ENCODE results near the gene DCAF10.
A peak's percentile ranks its signal among the peaks of the same experiment; 100 is the strongest.
"Not testable (repeated sequence)": the region's sequence is repeated elsewhere in the genome, so short reads cannot be mapped to it uniquely, and the experiment has no call there.

Gene DCAF10, protein sequence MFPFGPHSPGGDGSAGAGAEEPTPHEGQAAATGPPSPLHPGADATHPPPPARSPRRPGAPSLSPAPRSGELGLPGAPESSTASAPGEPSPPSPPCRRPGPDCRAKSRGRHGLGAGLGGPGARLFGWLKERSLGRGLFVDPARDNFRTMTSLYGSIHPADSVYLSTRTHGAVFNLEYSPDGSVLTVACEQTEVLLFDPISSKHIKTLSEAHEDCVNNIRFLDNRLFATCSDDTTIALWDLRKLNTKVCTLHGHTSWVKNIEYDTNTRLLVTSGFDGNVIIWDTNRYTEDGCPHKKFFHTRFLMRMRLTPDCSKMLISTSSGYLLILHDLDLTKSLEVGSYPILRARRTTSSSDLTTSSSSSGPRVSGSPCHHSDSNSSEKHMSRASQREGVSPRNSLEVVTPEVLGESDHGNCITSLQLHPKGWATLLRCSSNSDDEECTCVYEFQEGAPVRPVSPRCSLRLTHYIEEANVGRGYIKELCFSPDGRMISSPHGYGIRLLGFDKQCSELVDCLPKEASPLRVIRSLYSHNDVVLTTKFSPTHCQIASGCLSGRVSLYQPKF

GRCh38 chr9:37800631-37801286 is at the start of gene DCAF10:
TSS of gene DCAF10 (plus strand) at chr9:37800797. CDS start at chr9:37800867, 70 bp downstream.
- peak; percentile 84 for DNase-seq (ENCODE audit: low read depth)

- no peak for DNase-seq (ENCODE audit: low read depth)
These were observed 49.4 kb upstream of the DCAF10 start for GRCh38 chr9:37751186-37751585.

- not testable (repeated sequence) for DNase-seq (ENCODE audit: low read depth)
These were observed 48.9 kb upstream of the DCAF10 start for GRCh38 chr9:37751704-37752103.

DNA sequence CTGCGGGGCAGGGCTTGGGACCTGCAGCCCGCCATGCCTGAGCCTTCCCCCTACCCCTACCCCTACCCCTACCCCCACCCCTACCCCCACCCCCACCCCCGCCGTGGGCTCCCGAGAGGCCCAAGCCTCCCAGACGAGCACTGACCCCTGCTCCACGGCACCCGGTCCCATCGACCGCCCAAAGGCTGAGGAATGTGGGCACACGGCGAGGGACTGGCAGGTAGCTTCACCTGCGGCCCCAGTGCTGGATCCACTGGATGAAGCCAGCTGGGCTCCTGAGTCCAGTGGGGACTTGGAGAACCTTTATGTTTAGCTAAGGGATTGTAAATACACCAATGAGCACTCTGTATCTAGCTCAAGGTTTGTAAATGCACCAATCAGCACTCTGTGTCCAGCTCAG is 48.5 kb upstream of the DCAF10 start:
- DNase-seq (ENCODE audit: low read depth), result not testable (repeated sequence)

GRCh38 chr9:37752642-37753488 is 47.7 kb upstream of the DCAF10 start:
- DNase-seq (ENCODE audit: low read depth), result no peak

- DNase-seq (ENCODE audit: low read depth), result peak; percentile 63
These were observed 47.0 kb upstream of the DCAF10 start, which contains the start of gene TRMT10B for GRCh38 chr9:37753489-37754190. TSS of gene TRMT10B (plus strand) at chr9:37753805. CDS start at chr9:37761932, 8,127 bp downstream.

DNA sequence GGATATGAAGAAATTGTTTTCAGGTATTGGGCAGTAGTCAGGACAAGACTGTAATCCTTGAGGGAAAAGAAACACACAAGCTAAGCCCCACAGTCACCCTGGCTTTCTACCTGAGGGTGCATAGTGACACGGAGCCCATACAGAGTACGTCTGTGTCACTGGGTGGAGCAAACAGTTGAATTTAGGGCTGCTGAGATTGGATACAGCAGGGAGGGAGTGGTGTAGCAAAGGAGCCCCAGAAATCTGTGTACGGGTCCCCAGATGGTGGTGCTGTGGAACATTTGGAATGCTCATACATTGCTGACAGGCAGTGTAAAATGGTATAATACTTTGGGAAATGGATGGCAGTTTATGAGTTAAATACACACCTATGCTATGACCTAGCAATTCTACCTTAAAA is 41.9 kb upstream of the DCAF10 start:
- no peak for DNase-seq (ENCODE audit: low read depth)

DNA sequence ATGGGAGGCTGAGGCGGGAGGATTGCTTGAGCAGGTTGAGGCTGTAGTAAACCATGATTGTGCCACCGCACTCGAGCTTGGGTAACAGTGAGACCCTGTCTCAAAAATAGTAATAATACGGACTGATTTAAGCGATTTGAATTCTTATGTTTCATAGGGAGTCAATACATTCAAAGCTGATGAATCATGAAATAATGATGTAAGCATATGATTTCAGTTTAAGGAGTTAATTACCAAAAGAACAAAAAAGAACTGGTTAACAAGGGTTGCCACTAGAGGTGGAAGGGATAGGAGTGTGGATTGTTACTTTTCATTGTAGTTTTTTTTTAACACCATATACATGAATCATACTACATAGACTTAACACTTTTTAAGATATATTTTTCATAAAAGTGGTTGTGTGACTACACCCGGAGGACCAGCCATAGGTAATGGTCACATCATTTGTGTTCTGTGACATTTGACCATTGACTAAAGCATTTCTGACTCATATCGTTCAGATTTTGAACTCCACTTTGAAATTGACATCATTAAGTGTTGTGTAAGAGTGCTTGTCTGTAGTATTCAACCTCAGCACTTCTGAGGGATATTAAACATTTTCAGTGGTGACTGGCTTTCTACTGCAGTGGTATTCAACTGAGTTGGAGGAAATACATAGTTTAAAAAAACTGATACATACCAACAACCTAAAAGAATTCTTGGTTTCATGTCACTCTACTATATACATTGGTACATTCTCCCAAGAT is 40.0 kb upstream of the DCAF10 start:
- DNase-seq (ENCODE audit: low read depth), result no peak

GRCh38 chr9:37761511-37761910 is 39.1 kb upstream of the DCAF10 start:
- no peak for DNase-seq (ENCODE audit: low read depth)

DNA sequence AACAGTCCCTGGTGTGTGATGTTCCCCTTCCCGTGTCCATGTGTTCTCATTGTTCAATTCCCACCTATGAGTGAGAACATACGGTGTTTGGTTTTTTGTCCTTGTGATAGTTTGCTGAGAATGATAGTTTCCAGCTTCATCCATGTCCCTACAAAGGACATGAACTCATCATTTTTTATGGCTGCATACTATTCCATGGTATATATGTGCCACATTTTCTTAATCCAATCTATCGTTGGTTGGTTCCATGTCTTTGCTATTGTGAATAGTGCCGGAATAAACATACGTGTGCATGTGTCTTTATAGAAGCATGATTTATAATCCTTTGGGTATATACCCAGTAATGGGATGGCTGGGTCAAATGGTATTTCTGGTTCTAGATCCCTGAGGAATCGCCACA is 35.3 kb upstream of the DCAF10 start:
- DNase-seq (ENCODE audit: low read depth), result not testable (repeated sequence)

DNA sequence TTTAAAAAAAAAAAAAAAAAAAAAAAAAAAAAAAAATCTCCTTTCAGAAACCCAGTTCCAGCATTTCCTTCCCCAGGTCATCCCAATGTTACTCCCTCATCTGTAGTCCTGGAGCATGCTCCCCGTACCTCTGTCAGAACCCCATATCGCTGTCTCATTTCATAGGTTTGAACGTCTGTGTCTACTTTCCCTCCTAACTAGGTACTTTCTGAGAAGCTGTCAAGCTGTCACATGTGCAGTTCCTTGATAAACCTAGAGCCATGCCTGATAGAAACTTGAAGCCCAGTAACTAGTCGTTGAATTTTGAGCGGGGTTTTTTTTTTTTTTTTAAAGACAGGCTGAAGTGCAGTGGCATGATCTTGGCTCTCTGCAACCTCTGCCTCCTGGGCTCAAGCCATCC is 31.3 kb upstream of the DCAF10 start:
- DNase-seq (ENCODE audit: low read depth), result no peak

GRCh38 chr9:37769995-37770394 is 30.6 kb upstream of the DCAF10 start:
- no peak for DNase-seq (ENCODE audit: low read depth)

DNA sequence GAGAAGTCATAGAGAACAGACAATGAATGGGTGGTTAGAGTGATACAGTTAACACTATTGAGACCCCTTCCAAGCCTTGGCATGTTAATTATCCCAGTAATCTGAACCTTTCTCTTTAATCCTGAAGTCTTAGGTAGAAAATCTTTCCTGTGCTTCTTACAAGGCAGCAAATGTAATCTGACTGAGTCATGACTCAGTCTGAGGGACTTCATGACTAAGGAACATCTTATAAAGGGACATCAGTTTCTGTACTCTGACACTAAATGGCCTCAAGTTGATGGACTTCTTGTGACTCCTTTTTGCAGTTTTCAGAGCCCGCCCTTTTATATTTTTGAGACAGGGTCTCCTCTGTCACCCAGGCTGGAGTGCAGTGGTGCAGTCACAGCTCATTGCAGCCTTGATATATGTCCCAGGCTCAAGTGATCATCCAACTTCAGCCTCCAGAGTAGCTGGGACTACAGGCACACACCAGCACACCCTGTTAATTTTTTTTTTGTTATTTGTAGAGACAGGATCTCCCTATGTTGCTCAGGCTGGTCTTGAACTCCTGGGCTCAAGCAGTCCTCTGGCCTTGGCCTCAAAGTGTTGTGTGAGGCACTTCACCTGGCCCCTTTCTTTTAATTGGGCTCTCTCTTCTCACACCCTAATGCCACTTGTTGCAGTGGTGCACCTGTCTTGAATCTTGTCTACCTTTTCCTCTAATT is 25.2 kb upstream of the DCAF10 start:
- no peak for DNase-seq (ENCODE audit: low read depth)

GRCh38 chr9:37776328-37776727 is 24.3 kb upstream of the DCAF10 start:
- DNase-seq (ENCODE audit: low read depth), result no peak

DNA sequence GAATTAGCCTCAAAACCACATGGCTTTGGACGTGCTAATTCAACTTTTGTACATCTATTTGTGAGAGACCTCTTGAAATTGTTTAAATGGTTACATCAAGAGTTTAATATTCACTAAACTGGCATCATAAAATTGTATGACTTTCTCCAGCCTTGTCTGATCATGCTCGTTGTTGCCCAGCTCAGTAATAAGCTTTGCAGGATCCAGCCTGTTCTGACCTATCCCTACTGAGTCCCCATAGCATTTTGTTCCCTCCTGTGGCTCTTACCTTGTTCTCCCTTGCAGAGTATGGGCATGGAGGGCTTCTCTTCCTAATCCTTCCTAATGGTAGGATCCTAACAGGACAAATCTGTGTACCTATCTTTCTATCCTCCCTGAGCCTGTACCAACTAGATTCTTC is 22.1 kb upstream of the DCAF10 start:
- no peak for DNase-seq (ENCODE audit: low read depth)

DNA sequence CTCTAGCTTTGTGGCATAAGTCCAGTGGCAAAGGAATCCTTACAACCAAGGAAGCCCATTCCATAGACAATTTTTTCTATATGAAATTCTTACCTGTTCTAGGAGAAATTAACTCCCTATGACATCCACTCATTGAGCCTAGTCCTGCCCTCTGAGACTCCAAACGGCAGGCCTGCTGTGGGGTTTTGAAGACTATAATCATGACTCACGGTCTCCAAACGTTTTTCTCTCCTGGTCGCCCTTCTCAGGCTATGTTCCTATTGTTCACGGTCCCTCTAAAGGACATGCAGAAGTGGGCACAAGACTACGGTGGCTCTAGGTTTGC is 16.3 kb upstream of the DCAF10 start:
- DNase-seq (ENCODE audit: low read depth), result no peak

- peak; percentile 80 for DNase-seq (ENCODE audit: low read depth)
These were observed 15.7 kb upstream of the DCAF10 start, which contains the start of gene EXOSC3 for GRCh38 chr9:37784616-37785483. TSS of gene EXOSC3 (minus strand) at chr9:37785064. CDS start at chr9:37785044, 20 bp downstream.

DNA sequence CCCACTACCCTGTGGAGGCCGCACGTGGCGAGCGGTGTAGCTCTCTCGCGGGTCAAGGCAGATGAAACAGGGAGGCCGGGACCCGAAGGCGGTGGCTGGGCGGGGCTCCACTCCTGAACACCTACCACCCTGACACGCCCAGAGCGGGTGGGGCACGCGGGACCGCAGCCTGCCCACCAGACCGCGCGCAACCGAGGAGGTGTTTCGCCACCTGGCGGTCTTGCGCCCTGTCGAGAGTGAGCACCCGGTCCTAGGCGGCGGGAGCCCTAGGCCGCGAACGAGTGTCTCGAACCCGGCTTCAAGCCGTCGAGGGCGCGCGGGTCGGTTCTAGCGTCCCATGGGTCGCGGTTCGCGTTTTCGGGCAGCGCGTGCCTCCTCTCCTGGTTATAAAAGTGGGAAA is 13.5 kb upstream of the DCAF10 start:
- no peak for DNase-seq (ENCODE audit: low read depth)

GRCh38 chr9:37788332-37788731 is 12.3 kb upstream of the DCAF10 start:
- no peak for DNase-seq (ENCODE audit: low read depth)
